ENCODE measurements around the gene MBNL3. TPM values are rescaled to one million over a fixed set of nuclear protein-coding genes. Genes with fewer than 3 reads are reported as not detected.

MBNL3 gene
- polyA plus RNA-seq, 1 of the 3 experiments (the other 2 are of a cell fraction): 0.21 TPM

DNA sequence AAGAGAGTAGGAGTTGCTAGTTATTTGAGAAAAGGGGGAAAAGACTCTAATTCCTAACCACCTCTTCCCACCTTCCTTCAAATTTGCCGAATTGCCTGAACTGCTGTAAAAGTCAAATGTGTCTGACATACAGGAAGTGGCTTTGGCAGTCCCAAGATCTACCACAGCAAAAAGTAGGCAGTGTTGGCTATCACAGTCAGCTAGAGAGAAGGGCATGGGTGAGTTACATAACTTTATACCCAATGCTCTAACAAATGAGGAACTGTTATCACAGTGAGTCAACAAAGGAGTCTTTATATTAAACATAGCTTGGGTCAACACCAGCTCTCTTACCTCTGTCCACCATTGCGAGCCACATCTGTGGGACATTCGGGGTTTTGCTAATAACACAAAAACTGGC is 2.4 kb upstream of the MBNL3 start:
- Histone ChIP-seq H3K4me2 (no peak overlapping the region), H3K4me1 (ENCODE audit: control insufficient read depth in 1 of 2, insufficient read depth in 2 of 2, low read depth in 1 of 2, low read length in 1 of 2) (no peaks in the 10 kb centered on the region; a peak in 2 of 4 replicates), H3K9me3 (no peaks in the 10 kb centered on the region), H3K27ac (ENCODE audit: low read depth in 2 of 2, low read length in 1 of 2) (no peak overlapping the region), H3K27me3 (ENCODE audit: insufficient read depth) (peaks cover 35% of the 10 kb centered on the region), H4K20me1 (ENCODE audit: insufficient read depth) (no peaks in the 10 kb centered on the region), H2AFZ (ENCODE audit: low read depth) (no peak overlapping the region), H3K36me3 (replicated peaks in 1 of 2; ENCODE audit: control insufficient read depth in 1 of 2, insufficient read depth in 2 of 2, low read length in 1 of 2) (no peaks in the 10 kb centered on the region), H3K79me2 (ENCODE audit: insufficient read depth) (no peaks in the 10 kb centered on the region), H3K9ac (no peak overlapping the region), H3K4me3 (ENCODE audit: low read depth in 2 of 2, low read length in 1 of 2) (no peak overlapping the region), H3F3A (replicated peaks; ENCODE audit: insufficient read depth) (no peaks in the 10 kb centered on the region), H3K9me2 (no peaks in the 10 kb centered on the region)
- ChIA-PET CTCF (interaction anchor here (1.0 kb wide), 1 partner anchor 128 kb away, joined by 3 read pairs; no protein-coding TSS in a partner anchor), POLR2A (no interaction called here)
- DNase-seq: no peak
- 31% methylated on average over 3 of the region's 3 CpGs for WGBS (ENCODE audit: low lambda C conversion rate)
- TF ChIP-seq RCOR1 (IDR thresholded peaks at IDR 0.05; ENCODE audit: low read length) (no peak), SIN3A (IDR thresholded peaks at IDR 0.05; ENCODE audit: borderline replicate concordance, low read depth, low read length) (no peak), RXRA (IDR thresholded peaks at IDR 0.05; ENCODE audit: borderline replicate concordance, low read depth) (no peak)
- TF ChIP-seq, protein P1, sequence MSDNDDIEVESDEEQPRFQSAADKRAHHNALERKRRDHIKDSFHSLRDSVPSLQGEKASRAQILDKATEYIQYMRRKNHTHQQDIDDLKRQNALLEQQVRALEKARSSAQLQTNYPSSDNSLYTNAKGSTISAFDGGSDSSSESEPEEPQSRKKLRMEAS (IDR thresholded peaks at IDR 0.05; ENCODE audit: low read depth): no peak

DNA sequence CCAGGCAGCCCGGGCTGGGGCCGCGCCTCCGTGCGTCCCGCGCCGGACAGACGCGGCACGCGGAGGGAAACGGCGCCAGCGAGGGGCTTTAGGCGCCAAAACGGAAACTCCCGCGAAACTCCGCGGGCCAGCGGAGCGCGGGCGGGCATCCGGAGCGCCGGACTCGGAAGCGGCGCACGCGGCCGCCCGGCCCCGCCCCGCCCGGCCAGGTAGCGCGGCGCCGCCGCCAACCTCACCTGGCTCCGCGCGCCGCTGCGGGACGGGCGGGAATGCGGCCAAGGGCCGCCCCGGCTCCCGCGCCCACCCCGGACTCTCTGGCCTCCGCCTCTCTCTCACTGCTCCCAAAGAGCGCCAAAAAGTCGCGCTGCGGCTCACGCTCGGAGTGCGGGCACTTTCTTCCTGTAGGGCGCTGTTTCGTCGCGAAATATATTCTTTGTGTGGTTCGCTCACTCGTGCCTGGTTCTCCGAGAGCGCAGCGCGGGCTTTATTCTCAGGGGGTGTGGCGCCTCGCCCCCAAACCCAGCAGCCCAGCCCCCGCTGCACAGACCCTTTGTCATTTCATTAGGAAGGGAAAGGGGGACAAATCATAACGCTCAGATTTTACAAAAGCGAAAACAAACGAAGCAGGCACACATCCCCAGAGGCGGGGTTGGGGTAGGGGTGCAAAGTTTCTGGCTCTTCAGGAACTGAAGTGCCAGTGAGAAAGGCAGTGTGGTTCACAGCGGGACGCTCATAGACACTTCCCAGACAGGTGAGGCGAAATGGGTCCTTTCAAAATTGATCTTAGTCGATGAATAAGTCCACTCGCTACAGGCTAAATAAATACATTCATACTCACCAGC is 961 bp upstream of the MBNL3 start:
- 43% methylated on average over 54 of the region's 86 CpGs for WGBS (ENCODE audit: low lambda C conversion rate)
- H3K9ac ChIP-seq: peak overlapping the region; percentile 9; the same call in 1 of the 2 replicates
- no peaks in the 10 kb centered on the region for H3F3A ChIP-seq (replicated peaks; ENCODE audit: insufficient read depth)
- no peaks in the 10 kb centered on the region for H3K9me2 ChIP-seq
- DNase-seq: peak; percentile 38
- H3K9me3 ChIP-seq: no peaks in the 10 kb centered on the region
- H3K36me3 ChIP-seq (replicated peaks in 1 of 2; ENCODE audit: control insufficient read depth in 1 of 2, insufficient read depth in 2 of 2, low read length in 1 of 2): no peaks in the 10 kb centered on the region
- H3K4me1 ChIP-seq (ENCODE audit: control insufficient read depth in 1 of 2, insufficient read depth in 2 of 2, low read depth in 1 of 2, low read length in 1 of 2): no peaks in the 10 kb centered on the region; a peak in 2 of 4 replicates
- H3K27me3 ChIP-seq (ENCODE audit: insufficient read depth): peaks cover 35% of the 10 kb centered on the region
- POLR2A ChIA-PET: no interaction called here
- peak overlapping the region; percentile 51 to 58 for H3K4me3 ChIP-seq (ENCODE audit: low read depth in 2 of 2, low read length in 1 of 2)
- H3K79me2 ChIP-seq (ENCODE audit: insufficient read depth): no peaks in the 10 kb centered on the region
- TF ChIP-seq, protein P2, sequence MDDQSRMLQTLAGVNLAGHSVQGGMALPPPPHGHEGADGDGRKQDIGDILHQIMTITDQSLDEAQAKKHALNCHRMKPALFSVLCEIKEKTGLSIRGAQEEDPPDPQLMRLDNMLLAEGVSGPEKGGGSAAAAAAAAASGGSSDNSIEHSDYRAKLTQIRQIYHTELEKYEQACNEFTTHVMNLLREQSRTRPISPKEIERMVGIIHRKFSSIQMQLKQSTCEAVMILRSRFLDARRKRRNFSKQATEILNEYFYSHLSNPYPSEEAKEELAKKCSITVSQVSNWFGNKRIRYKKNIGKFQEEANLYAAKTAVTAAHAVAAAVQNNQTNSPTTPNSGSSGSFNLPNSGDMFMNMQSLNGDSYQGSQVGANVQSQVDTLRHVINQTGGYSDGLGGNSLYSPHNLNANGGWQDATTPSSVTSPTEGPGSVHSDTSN (IDR thresholded peaks at IDR 0.05): no peak
- TF ChIP-seq GABPA (IDR thresholded peaks at IDR 0.05; ENCODE audit: low read depth): no peak
- TF ChIP-seq TCF12 (IDR thresholded peaks at IDR 0.05): no peak
- TF ChIP-seq EZH2phosphoT487 (IDR thresholded peaks at IDR 0.05; ENCODE audit: borderline replicate concordance, low read depth): no peak
- TF ChIP-seq, protein P3, sequence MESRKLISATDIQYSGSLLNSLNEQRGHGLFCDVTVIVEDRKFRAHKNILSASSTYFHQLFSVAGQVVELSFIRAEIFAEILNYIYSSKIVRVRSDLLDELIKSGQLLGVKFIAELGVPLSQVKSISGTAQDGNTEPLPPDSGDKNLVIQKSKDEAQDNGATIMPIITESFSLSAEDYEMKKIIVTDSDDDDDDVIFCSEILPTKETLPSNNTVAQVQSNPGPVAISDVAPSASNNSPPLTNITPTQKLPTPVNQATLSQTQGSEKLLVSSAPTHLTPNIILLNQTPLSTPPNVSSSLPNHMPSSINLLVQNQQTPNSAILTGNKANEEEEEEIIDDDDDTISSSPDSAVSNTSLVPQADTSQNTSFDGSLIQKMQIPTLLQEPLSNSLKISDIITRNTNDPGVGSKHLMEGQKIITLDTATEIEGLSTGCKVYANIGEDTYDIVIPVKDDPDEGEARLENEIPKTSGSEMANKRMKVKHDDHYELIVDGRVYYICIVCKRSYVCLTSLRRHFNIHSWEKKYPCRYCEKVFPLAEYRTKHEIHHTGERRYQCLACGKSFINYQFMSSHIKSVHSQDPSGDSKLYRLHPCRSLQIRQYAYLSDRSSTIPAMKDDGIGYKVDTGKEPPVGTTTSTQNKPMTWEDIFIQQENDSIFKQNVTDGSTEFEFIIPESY (IDR thresholded peaks at IDR 0.05; ENCODE audit: borderline replicate concordance, low read depth): no peak
- no peak for TF ChIP-seq EP300 (IDR thresholded peaks at IDR 0.05; ENCODE audit: borderline replicate concordance in 1 of 2, low read depth in 1 of 2, low read length in 1 of 2)
- no peak for TF ChIP-seq RCOR1 (IDR thresholded peaks at IDR 0.05; ENCODE audit: low read length)
- TF ChIP-seq, protein P1 (IDR thresholded peaks at IDR 0.05; ENCODE audit: low read depth): no peak
- TF ChIP-seq RAD21 (IDR thresholded peaks at IDR 0.05; ENCODE audit: low read length): no peak
- TF ChIP-seq POLR2AphosphoS5 (IDR thresholded peaks at IDR 0.05; ENCODE audit: low read depth, low read length): no peak
- no peak for TF ChIP-seq MXI1 (IDR thresholded peaks at IDR 0.05; ENCODE audit: low read depth, low read length)
- H4K20me1 ChIP-seq (ENCODE audit: insufficient read depth): no peaks in the 10 kb centered on the region
- H3K27ac ChIP-seq (ENCODE audit: low read depth in 2 of 2, low read length in 1 of 2): peak overlapping the region in 1 of 2 experiments; percentile 43; a peak in 2 of 4 replicates
- H3K4me2 ChIP-seq: peak overlapping the region; percentile 71; the same call in 1 of the 2 replicates
- H2AFZ ChIP-seq (ENCODE audit: low read depth): peak overlapping the region; percentile 71
- CTCF ChIA-PET: interaction anchor here (0.6 to 1.9 kb wide), 4 partner anchors 55 to 702 kb away, joined by 3 to 6 read pairs (median 3); no protein-coding TSS in a partner anchor
